GM21717 (cell line): ENCODE results near the gene IGSF3.

ENCODE experiments used
- ATAC-seq: cut with Tn5 transposase; IDR thresholded peaks from one replicate; pipeline ENCODE4 v1.9.1; 2021; ENCODE audit warnings: mild to moderate bottlenecking, moderate library complexity; ENCODE audit not compliant: unreplicated experiment

Gene IGSF3

GRCh38 chr1:116561563-116561962 lies 106.0 kb downstream of the IGSF3 start:
- no peak for ATAC-seq

- no peak for ATAC-seq
These were observed 106.6 kb downstream of the IGSF3 start for GRCh38 chr1:116560704-116561490.

GRCh38 chr1:116559304-116559761 lies 108.2 kb downstream of the IGSF3 start:
- ATAC-seq, result peak; percentile 37

DNA sequence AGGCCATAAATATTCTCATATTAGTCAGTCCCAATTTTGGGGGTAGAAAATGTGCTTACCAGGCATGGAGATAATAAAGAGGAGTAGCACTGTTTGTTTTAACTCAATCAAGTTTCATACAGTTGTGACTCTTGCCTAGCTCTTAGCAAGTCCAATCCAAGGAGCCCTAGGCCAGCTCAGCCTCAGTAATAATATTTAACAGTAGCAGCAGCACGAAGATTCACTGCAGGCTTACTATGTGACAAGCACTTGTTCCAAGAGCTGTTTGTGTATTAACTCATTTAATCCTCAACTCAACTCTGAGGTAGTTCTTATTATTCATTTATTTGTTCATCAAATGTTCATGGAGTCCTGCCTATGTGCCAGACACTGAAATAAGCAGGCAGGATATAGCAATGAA lies 109.0 kb downstream of the IGSF3 start:
- ATAC-seq, result no peak

- no peak for ATAC-seq
These were observed 109.4 kb downstream of the IGSF3 start for GRCh38 chr1:116558140-116558549.

GRCh38 chr1:116557323-116557878 lies 110.1 kb downstream of the IGSF3 start:
- no peak for ATAC-seq

DNA sequence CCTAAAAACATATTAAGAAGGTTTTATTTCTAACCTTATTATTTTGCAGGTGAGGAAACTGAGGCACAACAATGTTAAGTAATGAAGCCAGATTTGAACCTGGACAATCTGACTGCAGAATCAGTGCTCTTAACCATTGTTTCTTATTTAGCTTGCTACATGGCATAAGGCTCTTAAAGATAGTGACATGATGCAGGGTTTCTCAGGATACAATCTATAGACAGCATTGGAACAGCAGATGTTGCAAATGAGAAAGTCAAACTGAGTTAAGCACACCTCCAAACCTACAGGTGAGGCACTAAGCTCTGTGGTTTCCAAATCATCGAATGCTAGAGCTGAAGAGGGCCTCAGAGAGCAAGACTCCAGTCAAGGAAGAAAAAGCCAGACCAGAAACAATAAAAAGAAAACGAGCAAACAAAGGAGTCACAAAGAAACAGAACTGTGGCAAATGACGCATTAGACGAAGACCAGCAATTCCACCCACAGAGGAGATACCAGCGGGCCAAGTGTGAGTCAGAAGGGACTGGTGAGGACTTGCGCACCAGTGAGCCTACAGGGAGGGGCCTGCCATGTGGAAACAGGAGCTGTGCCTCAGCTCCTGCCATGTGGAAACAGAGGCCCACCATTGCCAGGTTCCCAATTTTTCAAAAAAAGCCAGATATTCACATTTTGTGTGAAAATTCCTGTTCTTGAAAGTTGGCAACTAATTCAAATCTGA lies 111.1 kb downstream of the IGSF3 start:
- ATAC-seq, result peak; percentile 59

- ATAC-seq, result no peak
These were observed 112.6 kb downstream of the IGSF3 start for GRCh38 chr1:116554924-116555323.

- ATAC-seq, result no peak
These were observed 114.0 kb downstream of the IGSF3 start for GRCh38 chr1:116553386-116554115.

- ATAC-seq, result no peak
These were observed 121.1 kb downstream of the IGSF3 start for GRCh38 chr1:116546354-116546977.

DNA sequence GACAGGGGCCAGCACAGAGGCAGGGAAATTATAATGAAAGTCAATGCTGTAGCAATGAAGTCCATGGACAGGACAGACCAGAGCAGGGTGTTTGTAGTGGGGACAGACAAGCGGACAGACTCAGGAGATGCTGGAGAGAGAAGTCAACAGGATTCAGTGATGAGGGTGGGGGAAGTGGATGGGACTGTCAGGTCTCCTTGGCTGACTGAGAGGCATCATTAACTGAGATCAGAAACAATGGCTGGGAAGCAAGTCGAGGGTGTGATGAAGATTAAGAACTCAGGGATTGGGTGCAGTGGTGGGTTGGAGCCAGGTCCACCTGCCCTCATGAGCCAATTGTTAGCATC lies 122.2 kb downstream of the IGSF3 start:
- peak; percentile 5 for ATAC-seq

- ATAC-seq, result peak; percentile 30
These were observed 122.8 kb downstream of the IGSF3 start for GRCh38 chr1:116544588-116545358.

GRCh38 chr1:116540088-116540487 lies 127.4 kb downstream of the IGSF3 start:
- peak; percentile 38 for ATAC-seq

DNA sequence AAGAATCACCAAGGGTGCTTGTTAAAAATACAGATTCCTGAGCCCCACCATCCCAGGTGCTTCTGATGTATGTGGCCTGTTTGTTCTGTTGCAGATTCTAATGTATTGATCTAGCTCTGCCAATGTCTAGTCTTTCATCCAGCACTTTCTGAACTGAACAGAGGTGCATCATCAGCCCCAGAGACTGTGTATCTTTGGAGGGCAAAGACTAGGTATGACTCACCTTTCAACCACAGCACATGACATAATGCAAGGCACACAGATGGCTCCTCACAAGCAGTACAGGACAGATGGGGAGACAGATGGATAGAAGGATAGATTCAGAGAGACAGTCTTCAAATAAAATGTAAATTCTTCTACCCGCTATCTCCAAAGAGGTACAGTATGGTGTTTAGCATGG lies 129.0 kb downstream of the IGSF3 start:
- peak; percentile 86 for ATAC-seq

DNA sequence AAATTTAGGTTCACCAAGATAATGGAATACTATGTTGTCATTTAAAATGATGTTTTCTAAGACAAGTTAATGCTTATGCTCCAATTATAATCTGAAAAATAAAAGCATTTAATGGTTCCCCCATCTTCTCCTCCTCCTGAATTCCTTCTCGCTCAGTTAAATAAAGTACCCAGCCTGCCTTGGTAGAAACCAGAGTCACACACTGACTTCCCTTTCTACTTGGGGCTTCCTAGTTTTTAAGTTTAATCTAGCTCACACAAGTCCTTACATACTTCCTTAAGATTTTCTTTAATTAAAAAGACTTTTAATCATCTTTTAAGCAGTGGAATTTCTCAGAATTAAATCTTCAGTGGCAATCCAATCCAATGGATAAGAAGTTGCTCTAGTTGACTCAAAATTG lies 129.6 kb downstream of the IGSF3 start:
- no peak for ATAC-seq

- no peak for ATAC-seq
These were observed 130.3 kb downstream of the IGSF3 start for GRCh38 chr1:116537040-116537831.

DNA sequence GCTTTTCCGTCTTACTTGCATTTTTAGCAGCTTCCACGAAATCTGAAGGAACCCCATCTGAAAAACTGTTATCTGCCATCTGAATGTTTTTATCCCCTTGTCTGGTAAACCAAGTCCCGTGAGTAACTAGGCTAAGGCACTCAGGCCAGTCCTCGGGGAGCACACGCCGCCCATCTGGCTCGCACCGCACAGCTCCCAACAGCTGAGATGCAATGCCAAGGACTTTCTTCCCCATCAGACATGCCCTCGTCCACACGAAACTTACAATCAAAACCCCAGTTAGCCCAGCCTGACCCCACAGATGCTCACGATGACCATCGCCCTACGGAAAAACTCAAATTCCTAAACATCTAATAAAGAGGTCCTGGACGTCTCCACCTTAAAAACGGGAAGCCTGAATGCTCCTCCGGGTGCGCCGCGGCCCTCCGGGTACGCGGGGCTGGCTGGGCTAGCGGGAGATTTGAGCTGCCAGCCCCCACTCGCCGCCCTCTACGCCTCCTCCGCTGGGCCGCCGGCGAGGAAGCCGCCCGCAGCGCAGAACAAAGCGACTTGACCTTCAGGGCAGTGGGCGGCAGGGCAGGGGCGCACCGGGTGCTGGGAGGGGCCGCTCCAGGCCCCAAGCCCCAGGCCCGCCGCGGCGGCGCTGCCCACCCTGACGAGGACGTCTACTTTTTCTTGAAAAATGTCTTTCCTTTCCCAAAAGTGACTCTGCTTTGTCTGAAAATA lies 133.4 kb downstream of the IGSF3 start:
- no peak for ATAC-seq

GRCh38 chr1:116533429-116533820 lies 134.1 kb downstream of the IGSF3 start:
- ATAC-seq, result no peak
